Stimulated activated naive CD4-positive, alpha-beta T cell treated with Interleukin-2 at 50 U/mL for 16 hours (primary cell): ENCODE results near the gene SLC39A5.
"Not testable (repeated sequence)": the region's sequence is repeated elsewhere in the genome, so short reads cannot be mapped to it uniquely, and the experiment has no call there.

Experiments used
- DNase-seq: peaks from one replicate; lab custom pipeline; 2025; lab: John Stamatoyannopoulos, UW

SLC39A5 gene

DNA sequence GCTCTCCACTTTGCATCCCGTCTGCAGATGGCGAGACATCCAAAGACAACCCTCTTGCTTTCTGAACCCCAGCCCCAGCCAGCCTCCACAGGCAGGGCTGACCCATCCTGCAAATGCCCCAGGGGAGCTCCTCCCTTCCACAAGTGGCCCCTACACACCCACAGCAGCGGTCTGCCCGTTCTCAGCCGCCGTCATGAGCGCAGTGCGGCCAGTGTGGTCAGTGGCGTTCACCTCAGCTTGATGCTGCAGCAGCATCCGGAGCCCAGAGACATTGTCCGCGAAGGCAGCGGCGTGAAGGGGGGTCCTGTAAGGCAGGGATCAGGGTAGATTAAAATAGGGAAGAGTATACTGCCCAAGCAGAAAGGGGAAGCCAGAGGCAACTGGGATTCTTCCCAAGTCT, 14.6 kb downstream of the SLC39A5 start:
- DNase-seq = no peak

DNA sequence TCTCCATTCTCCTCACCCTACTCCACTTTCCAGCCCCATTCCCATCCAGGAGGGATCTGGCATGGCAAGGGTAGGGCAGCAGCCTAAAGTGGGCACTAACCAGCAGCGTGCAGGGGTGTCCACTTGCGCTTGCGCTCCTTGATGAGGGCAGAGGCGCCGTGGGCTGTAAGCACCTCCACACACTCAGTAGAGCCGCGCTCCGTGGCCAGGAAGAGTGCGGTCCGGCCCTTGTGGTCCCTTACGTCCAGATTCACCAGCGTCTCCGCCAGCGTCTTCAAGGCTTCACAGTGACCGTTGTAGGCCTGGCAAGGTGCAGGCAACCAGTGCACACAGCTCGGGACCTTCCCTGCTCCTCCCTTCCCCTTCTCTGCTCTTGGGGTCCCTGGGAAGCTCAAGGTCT, 18.1 kb downstream of the SLC39A5 start:
- no peak for DNase-seq

GRCh38 chr12:56248711-56249110, 18.9 kb downstream of the SLC39A5 start:
- no peak for DNase-seq

DNA sequence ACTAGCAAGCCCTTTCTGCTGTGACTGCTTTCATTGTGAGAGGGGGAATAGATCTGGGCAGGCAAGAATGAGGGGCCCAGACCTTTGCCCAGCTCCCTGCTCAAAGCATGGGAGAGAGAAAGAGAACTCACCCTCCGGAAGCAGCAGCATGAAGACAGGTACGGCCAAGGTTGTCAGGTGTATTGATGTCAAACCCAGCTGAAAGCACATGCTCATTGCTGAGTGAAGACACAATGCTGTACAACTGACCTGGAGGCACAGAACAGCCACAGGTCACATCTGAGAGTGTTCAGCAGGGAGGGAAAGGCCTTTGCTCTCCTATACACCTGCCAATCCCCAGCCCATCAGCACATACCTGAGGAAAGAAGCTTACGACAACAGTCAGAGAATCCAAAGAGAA, 22.8 kb downstream of the SLC39A5 start:
- no peak for DNase-seq

- DNase-seq = no peak
These were observed 23.2 kb downstream of the SLC39A5 start for GRCh38 chr12:56253091-56253490.

DNA sequence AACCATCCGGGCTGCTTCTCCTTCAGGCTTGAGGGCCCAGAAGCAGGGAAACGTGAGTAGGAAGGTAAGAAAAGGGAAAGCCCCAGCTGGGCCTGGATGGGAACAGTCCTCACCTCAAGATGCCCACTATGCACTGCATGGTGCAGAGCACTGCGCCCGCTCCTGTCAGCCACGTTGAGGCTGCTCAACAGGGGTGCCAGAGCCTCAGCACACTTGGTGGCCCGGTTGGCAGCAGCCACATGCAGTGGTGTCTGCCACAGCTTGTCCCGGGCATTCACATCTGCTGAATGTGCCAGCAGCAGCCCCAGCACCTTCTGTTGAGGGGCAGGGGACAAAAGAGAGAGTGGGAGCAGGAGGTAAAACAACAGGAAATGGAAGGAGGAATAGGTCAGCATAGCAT, 25.8 kb downstream of the SLC39A5 start:
- DNase-seq = no peak

- no peak for DNase-seq
These were observed 26.6 kb downstream of the SLC39A5 start for GRCh38 chr12:56256326-56256960.

- no peak for DNase-seq
These were observed 27.2 kb downstream of the SLC39A5 start for GRCh38 chr12:56257071-56257470.

GRCh38 chr12:56257491-56258067, 27.7 kb downstream of the SLC39A5 start:
- no peak for DNase-seq

GRCh38 chr12:56258068-56258819, 28.4 kb downstream of the SLC39A5 start, which contains the start of gene ANKRD52:
Gene ANKRD52 (minus strand): TSS chr12:56258384. CDS start chr12:56258269, 115 bp downstream.
- peak; percentile 74 for DNase-seq

DNA sequence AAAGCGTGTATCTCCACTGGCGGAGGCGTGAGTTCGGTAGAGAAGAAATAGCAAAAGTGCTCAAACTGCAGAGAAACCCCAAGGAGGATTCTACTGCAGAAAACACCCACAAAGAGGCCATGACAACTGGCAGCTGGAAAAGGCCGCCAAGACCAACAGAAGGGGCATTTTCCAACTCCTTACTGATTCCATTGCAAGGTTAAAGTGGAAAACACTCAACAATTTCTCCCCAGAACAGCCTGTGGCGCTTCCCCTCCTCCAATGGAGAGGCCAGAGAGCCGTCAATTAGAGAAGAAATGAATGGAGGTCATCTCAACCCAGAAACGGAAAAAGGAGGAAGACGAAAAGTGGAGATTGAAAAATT, 29.0 kb downstream of the SLC39A5 start:
- no peak for DNase-seq

DNA sequence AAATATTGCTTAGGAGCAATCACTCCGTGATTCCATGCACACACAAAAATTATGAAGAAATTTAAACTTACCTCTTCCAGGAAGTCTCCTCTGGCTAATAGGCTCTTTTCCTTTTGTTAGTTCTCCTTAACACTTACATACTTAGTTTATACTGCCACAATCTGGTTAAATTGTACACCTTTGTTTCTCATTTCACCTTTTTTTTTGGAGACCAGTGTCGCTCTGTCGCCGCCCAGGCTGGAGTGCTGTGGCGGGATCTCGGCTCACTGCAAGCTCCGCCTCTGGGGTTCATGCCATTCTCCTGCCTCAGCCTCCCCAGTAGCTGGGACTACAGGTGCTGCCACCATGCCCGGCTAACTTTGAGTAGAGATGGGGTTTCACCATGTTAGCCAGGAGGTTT, 30.5 kb downstream of the SLC39A5 start:
- no peak for DNase-seq

DNA sequence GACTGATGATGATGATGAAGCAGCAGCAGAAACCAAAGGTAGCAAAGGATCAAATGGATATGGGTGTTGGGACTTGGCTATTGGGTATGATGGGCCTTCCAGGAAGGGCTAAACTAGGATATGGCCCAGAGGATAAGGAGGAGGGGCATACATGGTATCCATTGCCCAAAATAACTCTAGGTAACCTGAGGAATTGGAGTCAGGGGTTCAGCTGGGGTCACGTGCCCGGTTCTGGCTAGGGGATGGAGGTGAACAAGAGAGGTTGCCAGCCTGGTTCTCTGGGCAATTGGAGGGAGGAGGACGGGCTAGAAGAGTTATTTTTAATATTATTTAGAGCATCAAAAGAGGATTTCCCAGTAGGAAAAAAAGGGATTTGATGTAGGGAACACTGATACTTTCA, 31.1 kb downstream of the SLC39A5 start:
- DNase-seq = no peak

GRCh38 chr12:56261503-56262232, 31.8 kb downstream of the SLC39A5 start:
- no peak for DNase-seq

DNA sequence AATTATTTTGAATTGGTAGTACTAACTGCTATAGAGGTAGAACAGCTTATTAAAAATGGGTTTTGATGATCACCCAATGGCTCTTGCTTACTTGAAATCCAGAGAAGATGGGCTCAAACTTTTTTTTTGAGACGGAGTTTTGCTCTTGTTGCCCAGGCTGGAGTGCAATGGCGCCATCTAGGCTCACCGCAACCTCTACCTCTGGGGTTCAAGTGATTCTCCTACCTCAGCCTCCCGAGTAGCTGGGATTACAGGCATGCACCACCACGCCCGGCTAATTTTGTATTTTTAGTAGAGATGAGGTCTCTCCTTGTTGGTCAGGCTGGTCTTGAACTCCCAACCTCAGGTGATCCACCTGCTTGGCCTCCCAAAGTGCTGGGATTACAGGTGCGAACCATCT, 33.1 kb downstream of the SLC39A5 start:
- DNase-seq = not testable (repeated sequence)

- DNase-seq = not testable (repeated sequence)
These were observed 36.3 kb downstream of the SLC39A5 start for GRCh38 chr12:56266068-56266692.

- DNase-seq = peak; percentile 89
These were observed 37.0 kb downstream of the SLC39A5 start, which contains the start of gene COQ10A for GRCh38 chr12:56266693-56267442. Gene COQ10A (plus strand): TSS chr12:56266942. CDS start chr12:56267119, 177 bp downstream.

- no peak for DNase-seq
These were observed 37.7 kb downstream of the SLC39A5 start for GRCh38 chr12:56267443-56268071.

GRCh38 chr12:56271031-56271430, 41.2 kb downstream of the SLC39A5 start:
- no peak for DNase-seq

- DNase-seq = not testable (repeated sequence)
These were observed 42.6 kb downstream of the SLC39A5 start for GRCh38 chr12:56272468-56272867.

GRCh38 chr12:56274299-56274698, 44.4 kb downstream of the SLC39A5 start:
- DNase-seq = no peak
